WTC11 (cell line): ENCODE measurements around the gene RXRB. TPM values are rescaled to one million over a fixed set of nuclear protein-coding genes. Genes with fewer than 3 reads are reported as not detected.
A peak's percentile ranks its signal among the peaks of the same experiment; 100 is the strongest.

Experiments
- ATAC-seq: fragments of 200-7000 bp; cut with Tn5 transposase; 2 replicates; pipeline ENCODE4 v1.10.0; 2021; ENCODE audit warnings: mild to moderate bottlenecking, moderate library complexity
- Bru-seq: library from RNA; stranded (reverse); fragments of 400-500 nt; gene quantifications from one replicate; lab custom pipeline; 2021; lab: Mats Ljungman, UMichigan
- CTCF ChIA-PET: fragments of 300-600 bp; sonication (Branson Sonifier 250); formaldehyde crosslinking; loops from one replicate; lab custom pipeline; 2021; ENCODE audit warnings: antibody characterized with exemption; lab: Charles Lee
- POLR2A ChIA-PET: fragments of 350-600 bp; sonication (Branson Sonifier 250); formaldehyde crosslinking; loops from one replicate; lab custom pipeline; 2021; ENCODE audit warnings: antibody characterized with exemption; lab: Charles Lee
- DNase-seq: peaks from one replicate; pipeline ENCODE4 v3.0.0; 2021; ENCODE audit warnings: low spot score
- H3K27ac Mint-ChIP-seq: 2 replicates; pipeline ENCODE4 v1.8.0; 2021; ENCODE audit warnings: mixed read lengths
- H3K27me3 Mint-ChIP-seq: 2 replicates; pipeline ENCODE4 v1.8.0; 2021; ENCODE audit warnings: low read depth, mild to moderate bottlenecking, moderate library complexity, mixed read lengths
- H3K36me3 Mint-ChIP-seq: 2 replicates; pipeline ENCODE4 v1.8.0; 2021; ENCODE audit warnings: mixed read lengths
- H3K4me1 Mint-ChIP-seq: 2 replicates; pipeline ENCODE4 v1.8.0; 2022; ENCODE audit warnings: mixed read lengths
- H3K4me3 Mint-ChIP-seq: 2 replicates; pipeline ENCODE4 v1.8.0; 2021; ENCODE audit warnings: mild to moderate bottlenecking, moderate library complexity, mixed read lengths
- H3K9me3 Mint-ChIP-seq: 2 replicates; pipeline ENCODE4 v1.8.0; 2021; ENCODE audit warnings: mixed read lengths
- ATF6 ChIP-seq: sonication (generic); formaldehyde crosslinking; IDR thresholded peaks from 2 replicates; pipeline ENCODE4 v1.8.1; 2023; ENCODE audit warnings: mild to moderate bottlenecking, missing genetic modification reagents
- CREB1 ChIP-seq: sonication (generic); formaldehyde crosslinking; IDR thresholded peaks from 2 replicates; pipeline ENCODE4 v1.8.0; 2023; ENCODE audit warnings: mild to moderate bottlenecking, missing genetic modification reagents
- CTCF ChIP-seq: fragments of 200-600 bp; IDR thresholded peaks from 2 replicates; pipeline ENCODE4 v1.8.0; 2022; ENCODE audit warnings: antibody characterized with exemption
- ESRRA ChIP-seq: sonication (generic); formaldehyde crosslinking; IDR thresholded peaks from 2 replicates; pipeline ENCODE4 v1.8.1; 2022; ENCODE audit warnings: mild to moderate bottlenecking, missing genetic modification reagents, borderline replicate concordance
- FOXK1 ChIP-seq: sonication (generic); formaldehyde crosslinking; IDR thresholded peaks from 2 replicates; pipeline ENCODE4 v1.8.0; 2022; ENCODE audit warnings: mild to moderate bottlenecking, moderate library complexity, missing genetic modification reagents
- GRHL2 ChIP-seq: fragments of 250-450 bp; sonication (Bioruptor Pico); IDR thresholded peaks from 2 replicates; pipeline ENCODE4 v1.8.0; 2022; ENCODE audit warnings: mild to moderate bottlenecking, moderate library complexity; ENCODE audit not compliant: insufficient replicate concordance, severe bottlenecking
- JAZF1 ChIP-seq: fragments of 250-450 bp; sonication (Bioruptor Pico); IDR thresholded peaks from 2 replicates; pipeline ENCODE4 v1.9.0; 2021; ENCODE audit warnings: moderate library complexity, mild to moderate bottlenecking, inconsistent platforms
- NFYB ChIP-seq: sonication (generic); formaldehyde crosslinking; conservative IDR thresholded peaks from 2 replicates; pipeline ENCODE4 v1.8.0; 2022; ENCODE audit warnings: low read depth, missing genetic modification reagents
- RORB ChIP-seq: fragments of 250-450 bp; sonication (Bioruptor Pico); IDR thresholded peaks from 2 replicates; pipeline ENCODE4 v1.9.0; 2021; ENCODE audit warnings: mild to moderate bottlenecking
- TEAD1 ChIP-seq: sonication (generic); formaldehyde crosslinking; IDR thresholded peaks from 2 replicates; pipeline ENCODE4 v1.8.0; 2022; ENCODE audit warnings: mild to moderate bottlenecking, missing genetic modification reagents
- USF1 ChIP-seq: sonication (generic); formaldehyde crosslinking; IDR thresholded peaks from 2 replicates; pipeline ENCODE4 v1.8.0; 2022; ENCODE audit warnings: mild to moderate bottlenecking, missing genetic modification reagents
- ZBTB21 ChIP-seq: sonication (generic); formaldehyde crosslinking; IDR thresholded peaks from 2 replicates; pipeline ENCODE4 v1.8.1; 2023; ENCODE audit warnings: mild to moderate bottlenecking, missing genetic modification reagents, borderline replicate concordance
- ZNF138 ChIP-seq: sonication (generic); formaldehyde crosslinking; conservative IDR thresholded peaks from 2 replicates; pipeline ENCODE4 v1.8.1; 2022; ENCODE audit warnings: mild to moderate bottlenecking, moderate library complexity, missing genetic modification reagents
- ZNF219 ChIP-seq: sonication (generic); formaldehyde crosslinking; IDR thresholded peaks from 2 replicates; pipeline ENCODE4 v1.8.0; 2023; ENCODE audit warnings: missing genetic modification reagents, mild to moderate bottlenecking, borderline replicate concordance
- ZNF317 ChIP-seq: sonication (generic); formaldehyde crosslinking; IDR thresholded peaks from 2 replicates; pipeline ENCODE4 v1.8.1; 2023; ENCODE audit warnings: low read depth, mild to moderate bottlenecking, moderate library complexity, missing genetic modification reagents, borderline replicate concordance
- ZNF671 ChIP-seq: fragments of 250-450 bp; sonication (Bioruptor Pico); IDR thresholded peaks from 2 replicates; pipeline ENCODE4 v1.8.0; 2021; ENCODE audit warnings: mild to moderate bottlenecking
- long read RNA-seq, 3 experiments: library from RNA in 1 of 3; library from capped mRNA in 1 of 3; library from polyadenylated mRNA in 1 of 3; unstranded in 2 of 3; stranded (forward) in 1 of 3; transcript quantifications; one replicate each; pipeline ENCODE4 v2.0.0, GENCODE V29; 2021
- total RNA-seq: library from RNA; stranded (reverse); gene quantifications from 3 replicates; pipeline ENCODE4 v1.2.3, GENCODE V29; 2021
- TF ChIP-seq, protein P1 (sequence below): sonication (generic); formaldehyde crosslinking; IDR thresholded peaks from 2 replicates; pipeline ENCODE4 v1.8.1; 2023; ENCODE audit warnings: mild to moderate bottlenecking, moderate library complexity, missing genetic modification reagents
- TF ChIP-seq, protein P2 (sequence below): sonication (generic); formaldehyde crosslinking; IDR thresholded peaks from 2 replicates; pipeline ENCODE4 v1.8.1; 2023; ENCODE audit warnings: mild to moderate bottlenecking, missing genetic modification reagents
- TF ChIP-seq, protein P3 (sequence below): fragments of 250-450 bp; sonication (Bioruptor Pico); IDR thresholded peaks from 2 replicates; pipeline ENCODE4 v1.9.0; 2021; ENCODE audit warnings: mild to moderate bottlenecking
- TF ChIP-seq, protein P4 (sequence below): sonication (generic); formaldehyde crosslinking; IDR thresholded peaks from 2 replicates; pipeline ENCODE4 v1.8.1; 2022; ENCODE audit warnings: low read depth, mild to moderate bottlenecking, moderate library complexity, missing genetic modification reagents, borderline replicate concordance

RXRB gene
- 21.5 to 24.5 TPM (median 23.3 TPM) in 3 replicates for total RNA-seq
- percentile 68 among the genes with signal in this experiment for Bru-seq, nascent RNA
- long read RNA-seq, experiment 1, transcript RXRB-202 (10 exons, 2,846 nt) = minor isoform, 14 of 68 reads
- long read RNA-seq, experiment 1, transcript RXRB-201 (10 exons, 2,908 nt) = major isoform, 27 of 68 reads
- long read RNA-seq, experiment 1, partial matches to known transcripts = 6 of 68 reads
- long read RNA-seq, experiment 1, other reads (novel, unspliced or antisense) = 18 of 68 reads
- long read RNA-seq, experiment 2, partial matches to known transcripts = 13 of 28 reads
- long read RNA-seq, experiment 2, other reads (novel, unspliced or antisense) = 10 of 28 reads
- long read RNA-seq, experiment 3, partial matches to known transcripts = 2 of 3 reads
- long read RNA-seq, experiment 3, other reads (novel, unspliced or antisense) = 1 of 3 reads

DNA sequence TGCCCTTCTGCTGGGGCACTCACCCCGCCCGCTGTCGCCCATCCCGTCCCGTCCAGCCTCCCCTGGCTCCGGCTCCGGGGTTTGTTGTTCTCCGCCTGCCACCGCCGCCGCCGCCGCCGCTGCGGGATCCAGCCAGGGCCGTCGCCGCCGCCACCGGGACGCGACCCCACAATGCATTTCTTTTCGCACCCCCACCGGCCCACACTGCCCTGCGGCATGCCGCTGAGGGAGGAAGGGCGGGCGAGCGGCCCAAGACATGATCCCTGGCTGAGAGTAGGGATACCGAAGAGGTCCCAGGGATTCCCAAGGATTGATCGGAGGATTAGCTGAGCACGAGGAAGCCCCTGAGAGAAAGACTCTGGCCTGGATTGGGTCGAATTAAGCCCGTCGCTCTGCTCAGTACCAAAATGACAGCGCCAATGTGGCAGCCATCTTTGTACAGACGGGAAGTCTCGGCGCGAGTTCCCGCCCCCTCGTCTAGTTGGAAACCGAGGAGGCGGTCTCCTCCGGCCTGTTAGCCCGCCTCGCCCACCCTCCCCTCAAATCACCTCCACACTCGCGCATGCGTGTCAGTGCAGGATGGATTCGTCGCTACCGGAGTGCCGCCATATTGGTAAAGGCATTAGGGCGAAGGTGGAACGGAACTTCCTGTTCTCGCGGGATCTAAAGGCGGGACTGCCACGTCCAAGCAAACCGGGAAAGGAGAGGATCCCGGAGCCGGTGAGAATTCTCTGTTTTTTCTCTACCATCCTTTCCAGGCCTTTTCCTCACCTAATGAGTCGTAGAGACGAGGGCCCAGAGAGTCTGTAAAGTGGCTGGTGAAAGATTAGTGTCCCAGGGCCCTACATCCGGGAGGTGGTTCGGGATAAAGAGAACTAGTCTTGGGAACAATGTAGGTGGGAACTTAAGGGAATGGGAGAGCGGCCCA is at the start of gene RXRB, which contains the start of gene SLC39A7:
TSS of gene RXRB (minus strand) at position 447 of the 928 bp plus-strand sequence. CDS start at position 258, 189 bp downstream.
TSS of gene SLC39A7 (plus strand) at position 649 of the 928 bp plus-strand sequence. CDS start 379 bp downstream, outside the sequence.
- ATAC-seq = peak; percentile 58
- CTCF ChIA-PET = interaction anchor here (0.9 to 2.2 kb wide), 5 partner anchors 9 to 82 kb away, joined by 3 to 20 read pairs (median 3); no protein-coding TSS in a partner anchor
- H3K36me3 Mint-ChIP-seq = peaks cover 34% of the 10 kb centered on the region
- H3K4me3 Mint-ChIP-seq = peak within 1 kb of the TSS; percentile 97
- H3K4me1 Mint-ChIP-seq = peaks cover 54% of the 10 kb centered on the region
- peak within 1 kb of the TSS; percentile 99 for H3K27ac Mint-ChIP-seq
- H3K9me3 Mint-ChIP-seq = no peaks in the 10 kb centered on the region
- peaks cover 4% of the 10 kb centered on the region for H3K27me3 Mint-ChIP-seq
- POLR2A ChIA-PET = interaction anchor here (0.7 to 1.5 kb wide), 3 partner anchors 49 to 229 kb away, joined by 3 to 5 read pairs (median 4); partner anchors contain the start of gene B3GALT4
- peak; percentile 99 for DNase-seq
- TF ChIP-seq ZNF671 (CRISPR knock-in tag) (no peak), JAZF1 (CRISPR knock-in tag) (no peak), ZNF317 (no peak), ATF6 (CRISPR knock-in tag) (no peak), USF1 (CRISPR knock-in tag) (no peak), ZNF138 (CRISPR knock-in tag) (no peak), NFYB (CRISPR knock-in tag) (0 out of 2 replicates have a peak, but pooled peaks have one; percentile 21), FOXK1 (no peak; the same call in 1 of the 2 replicates), CREB1 (CRISPR knock-in tag) (peak; percentile 9; the same call in 1 of the 2 replicates), RORB (CRISPR knock-in tag) (peak; percentile 13; the same call in 1 of the 2 replicates), ZNF219 (CRISPR knock-in tag) (peak; percentile 85; the same call in 1 of the 2 replicates), ESRRA (peak; percentile 78), ZBTB21 (CRISPR knock-in tag) (no peak), TEAD1 (CRISPR knock-in tag) (no peak), GRHL2 (CRISPR knock-in tag) (no peak), CTCF (no peak)
- TF ChIP-seq, protein P1, sequence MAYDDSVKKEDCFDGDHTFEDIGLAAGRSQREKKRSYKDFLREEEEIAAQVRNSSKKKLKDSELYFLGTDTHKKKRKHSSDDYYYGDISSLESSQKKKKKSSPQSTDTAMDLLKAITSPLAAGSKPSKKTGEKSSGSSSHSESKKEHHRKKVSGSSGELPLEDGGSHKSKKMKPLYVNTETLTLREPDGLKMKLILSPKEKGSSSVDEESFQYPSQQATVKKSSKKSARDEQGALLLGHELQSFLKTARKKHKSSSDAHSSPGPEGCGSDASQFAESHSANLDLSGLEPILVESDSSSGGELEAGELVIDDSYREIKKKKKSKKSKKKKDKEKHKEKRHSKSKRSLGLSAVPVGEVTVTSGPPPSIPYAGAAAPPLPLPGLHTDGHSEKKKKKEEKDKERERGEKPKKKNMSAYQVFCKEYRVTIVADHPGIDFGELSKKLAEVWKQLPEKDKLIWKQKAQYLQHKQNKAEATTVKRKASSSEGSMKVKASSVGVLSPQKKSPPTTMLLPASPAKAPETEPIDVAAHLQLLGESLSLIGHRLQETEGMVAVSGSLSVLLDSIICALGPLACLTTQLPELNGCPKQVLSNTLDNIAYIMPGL = peak; percentile 83; the same call in 1 of the 2 replicates
- TF ChIP-seq, protein P2, sequence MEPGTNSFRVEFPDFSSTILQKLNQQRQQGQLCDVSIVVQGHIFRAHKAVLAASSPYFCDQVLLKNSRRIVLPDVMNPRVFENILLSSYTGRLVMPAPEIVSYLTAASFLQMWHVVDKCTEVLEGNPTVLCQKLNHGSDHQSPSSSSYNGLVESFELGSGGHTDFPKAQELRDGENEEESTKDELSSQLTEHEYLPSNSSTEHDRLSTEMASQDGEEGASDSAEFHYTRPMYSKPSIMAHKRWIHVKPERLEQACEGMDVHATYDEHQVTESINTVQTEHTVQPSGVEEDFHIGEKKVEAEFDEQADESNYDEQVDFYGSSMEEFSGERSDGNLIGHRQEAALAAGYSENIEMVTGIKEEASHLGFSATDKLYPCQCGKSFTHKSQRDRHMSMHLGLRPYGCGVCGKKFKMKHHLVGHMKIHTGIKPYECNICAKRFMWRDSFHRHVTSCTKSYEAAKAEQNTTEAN (CRISPR knock-in tag) = peak; percentile 93
- TF ChIP-seq, protein P3, sequence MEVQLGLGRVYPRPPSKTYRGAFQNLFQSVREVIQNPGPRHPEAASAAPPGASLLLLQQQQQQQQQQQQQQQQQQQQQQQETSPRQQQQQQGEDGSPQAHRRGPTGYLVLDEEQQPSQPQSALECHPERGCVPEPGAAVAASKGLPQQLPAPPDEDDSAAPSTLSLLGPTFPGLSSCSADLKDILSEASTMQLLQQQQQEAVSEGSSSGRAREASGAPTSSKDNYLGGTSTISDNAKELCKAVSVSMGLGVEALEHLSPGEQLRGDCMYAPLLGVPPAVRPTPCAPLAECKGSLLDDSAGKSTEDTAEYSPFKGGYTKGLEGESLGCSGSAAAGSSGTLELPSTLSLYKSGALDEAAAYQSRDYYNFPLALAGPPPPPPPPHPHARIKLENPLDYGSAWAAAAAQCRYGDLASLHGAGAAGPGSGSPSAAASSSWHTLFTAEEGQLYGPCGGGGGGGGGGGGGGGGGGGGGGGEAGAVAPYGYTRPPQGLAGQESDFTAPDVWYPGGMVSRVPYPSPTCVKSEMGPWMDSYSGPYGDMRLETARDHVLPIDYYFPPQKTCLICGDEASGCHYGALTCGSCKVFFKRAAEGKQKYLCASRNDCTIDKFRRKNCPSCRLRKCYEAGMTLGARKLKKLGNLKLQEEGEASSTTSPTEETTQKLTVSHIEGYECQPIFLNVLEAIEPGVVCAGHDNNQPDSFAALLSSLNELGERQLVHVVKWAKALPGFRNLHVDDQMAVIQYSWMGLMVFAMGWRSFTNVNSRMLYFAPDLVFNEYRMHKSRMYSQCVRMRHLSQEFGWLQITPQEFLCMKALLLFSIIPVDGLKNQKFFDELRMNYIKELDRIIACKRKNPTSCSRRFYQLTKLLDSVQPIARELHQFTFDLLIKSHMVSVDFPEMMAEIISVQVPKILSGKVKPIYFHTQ (CRISPR knock-in tag) = no peak
- TF ChIP-seq, protein P4, sequence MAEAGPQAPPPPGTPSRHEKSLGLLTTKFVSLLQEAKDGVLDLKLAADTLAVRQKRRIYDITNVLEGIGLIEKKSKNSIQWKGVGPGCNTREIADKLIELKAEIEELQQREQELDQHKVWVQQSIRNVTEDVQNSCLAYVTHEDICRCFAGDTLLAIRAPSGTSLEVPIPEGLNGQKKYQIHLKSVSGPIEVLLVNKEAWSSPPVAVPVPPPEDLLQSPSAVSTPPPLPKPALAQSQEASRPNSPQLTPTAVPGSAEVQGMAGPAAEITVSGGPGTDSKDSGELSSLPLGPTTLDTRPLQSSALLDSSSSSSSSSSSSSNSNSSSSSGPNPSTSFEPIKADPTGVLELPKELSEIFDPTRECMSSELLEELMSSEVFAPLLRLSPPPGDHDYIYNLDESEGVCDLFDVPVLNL (CRISPR knock-in tag) = no peak
